Keratinocyte (primary cell): Measurements from ENCODE around the gene PARP16.

Experiments used
- CTCF ChIP-seq, 3 experiments: IDR thresholded peaks in 1 of 3; conservative IDR thresholded peaks in 1 of 3; optimal IDR thresholded peaks in 1 of 3; 2 replicates in 2 of 3; 3 replicates in 1 of 3; pipeline versions ENCODE3 to v1.5.1; 2011; ENCODE audit warnings: low read length in 3 of 3, mild to moderate bottlenecking in 3 of 3, moderate library complexity in 2 of 3, control low read depth in 1 of 3, inconsistent platforms in 1 of 3; ENCODE audit not compliant: insufficient read depth in 2 of 3; ENCODE audit errors: extremely low read depth in 1 of 3
- EZH2 ChIP-seq: IDR thresholded peaks from one replicate; pipeline ENCODE4 v1.6.1; 2012; ENCODE audit warnings: inconsistent platforms, mild to moderate bottlenecking, low read length, moderate library complexity

- TF ChIP-seq CTCF (optimal IDR thresholded peaks at IDR 0.05 in 1 of 3, IDR thresholded peaks at IDR 0.05 in 1 of 3, conservative IDR thresholded peaks at IDR 0.05 in 1 of 3; ENCODE audit: extremely low read depth in 1 of 3, insufficient read depth in 2 of 3, low read length in 3 of 3) (no peak), EZH2 (no peak)
These were observed 73.4 kb downstream of the PARP16 start for GRCh38 chr15:65213241-65213640.
